HG02759 (cell line): Measurements from ENCODE around the gene GOLGA8S.
"Not testable (repeated sequence)": the region's sequence is repeated elsewhere in the genome, so short reads cannot be mapped to it uniquely, and the experiment has no call there.

Experiments
- ATAC-seq: cut with Tn5 transposase; IDR thresholded peaks from one replicate; pipeline ENCODE4 v1.9.1; 2021; ENCODE audit warnings: mild to moderate bottlenecking, moderate library complexity; ENCODE audit not compliant: unreplicated experiment

Gene GOLGA8S

DNA sequence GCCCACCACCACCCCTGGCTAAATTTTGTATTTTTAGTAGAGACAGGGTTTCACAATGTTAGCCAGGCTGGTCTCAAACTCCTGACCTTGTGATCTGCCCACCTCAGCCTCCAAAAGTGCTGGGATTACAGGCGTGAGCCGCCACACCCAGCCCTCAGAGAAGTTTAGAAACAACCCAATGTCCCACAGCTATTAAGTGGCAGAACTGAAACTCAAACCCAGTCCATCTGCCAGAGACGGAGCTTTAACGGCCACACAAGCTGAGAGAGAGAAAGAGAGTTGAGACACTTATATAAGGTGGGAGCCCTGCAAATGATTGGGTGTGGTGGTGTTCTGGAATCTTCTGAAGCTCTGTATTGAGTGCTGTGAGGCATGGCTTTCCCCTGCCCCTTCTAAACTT, 43.8 kb downstream of the GOLGA8S start:
- ATAC-seq, result not testable (repeated sequence)

DNA sequence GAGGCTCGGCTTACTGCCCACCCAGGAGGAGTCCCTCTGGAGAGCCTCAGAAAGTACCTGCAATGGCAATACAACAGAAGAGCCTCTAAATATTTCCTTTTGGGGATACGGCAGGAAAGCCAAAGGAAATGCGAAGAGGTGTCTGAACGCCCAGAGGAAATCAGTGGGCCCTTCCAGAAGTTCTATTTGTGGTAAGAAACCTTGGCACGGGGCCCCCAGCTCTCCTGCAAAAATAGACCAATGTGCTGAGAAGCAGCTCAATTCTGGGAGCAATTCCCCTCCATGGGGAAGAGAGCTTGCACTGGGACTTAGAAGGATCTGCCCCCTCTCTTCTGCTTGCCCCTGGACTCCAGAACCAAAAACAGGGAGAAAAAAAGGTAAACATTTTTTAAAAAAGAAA, 44.7 kb downstream of the GOLGA8S start:
- ATAC-seq, result not testable (repeated sequence)

DNA sequence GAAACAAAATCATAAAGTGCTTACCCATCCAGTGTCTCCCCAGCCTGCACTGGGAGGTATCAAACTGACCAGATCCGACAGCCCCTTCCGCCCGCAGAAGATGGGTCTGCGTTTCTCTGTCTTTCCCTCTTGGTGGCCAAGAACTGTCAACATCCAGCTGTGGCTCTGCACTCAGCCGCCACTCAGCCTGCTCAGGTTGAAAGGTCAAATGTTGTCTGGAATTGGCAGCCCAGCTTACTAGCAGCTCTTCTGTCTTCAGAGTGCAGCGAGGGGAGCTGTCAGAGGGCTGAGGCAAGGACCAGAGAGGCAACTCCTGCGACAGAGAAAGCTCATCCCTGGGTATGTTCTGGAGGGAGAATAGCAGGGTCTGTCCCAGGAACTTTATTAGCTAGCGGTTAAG, 47.1 kb downstream of the GOLGA8S start:
- no peak for ATAC-seq

DNA sequence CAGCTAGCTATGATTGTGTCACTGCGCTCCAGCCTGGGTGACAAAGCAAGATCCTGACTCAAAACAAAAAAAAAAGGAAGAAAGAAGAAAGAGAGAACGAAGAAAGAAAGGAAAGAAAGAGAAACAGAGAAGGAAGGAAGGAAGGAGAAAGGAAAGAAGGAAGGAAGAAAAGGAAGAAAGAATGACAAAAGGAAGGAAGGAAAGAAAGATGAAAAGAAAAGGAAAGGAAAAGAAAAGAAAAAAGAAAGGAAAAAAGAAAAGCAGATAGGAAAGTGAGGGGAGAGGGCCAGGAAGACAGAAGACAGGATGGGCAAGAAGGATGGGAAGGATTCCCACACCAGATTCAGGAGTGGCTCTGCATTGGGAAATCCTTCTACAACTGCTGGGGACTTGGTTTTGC, 47.6 kb downstream of the GOLGA8S start:
- no peak for ATAC-seq

DNA sequence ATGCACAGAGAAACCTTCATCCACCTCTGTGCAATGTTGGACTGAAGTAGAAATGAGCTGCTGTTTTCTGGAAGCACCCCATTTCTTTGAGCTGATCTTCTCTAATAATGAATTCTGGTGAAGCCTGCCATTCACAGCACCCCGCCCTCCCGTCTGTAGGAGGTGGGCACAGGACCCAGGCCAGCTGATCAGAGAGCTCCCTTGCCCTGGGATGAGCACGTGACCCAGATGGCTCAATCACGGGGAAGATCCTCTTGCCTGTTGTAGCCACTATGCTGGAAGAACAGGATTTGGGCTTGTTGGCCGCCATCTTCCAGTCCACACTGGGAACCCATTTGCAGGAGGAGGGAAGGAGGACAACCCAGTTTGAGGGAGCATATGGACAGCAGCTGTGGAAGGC, 48.0 kb downstream of the GOLGA8S start:
- no peak for ATAC-seq

DNA sequence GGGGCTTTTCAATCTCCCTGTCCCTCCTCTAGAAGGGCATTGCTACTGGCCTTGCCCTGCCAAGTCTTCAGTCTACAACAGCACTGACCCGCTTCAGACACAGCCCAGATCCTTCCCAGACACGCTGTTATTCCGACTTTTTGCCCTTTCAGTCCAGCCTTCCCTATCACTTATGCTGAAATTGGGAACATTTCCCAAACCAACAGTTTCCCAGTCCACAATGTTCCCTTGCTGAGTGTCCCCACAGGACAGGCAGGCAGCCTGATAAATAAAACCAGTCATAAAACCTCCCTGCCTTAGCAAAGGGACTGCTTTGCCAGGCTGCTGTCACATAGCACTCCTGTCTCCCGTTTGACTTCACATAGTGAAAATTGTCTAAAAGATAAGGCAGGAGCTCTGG, 49.0 kb downstream of the GOLGA8S start:
- ATAC-seq, result no peak

DNA sequence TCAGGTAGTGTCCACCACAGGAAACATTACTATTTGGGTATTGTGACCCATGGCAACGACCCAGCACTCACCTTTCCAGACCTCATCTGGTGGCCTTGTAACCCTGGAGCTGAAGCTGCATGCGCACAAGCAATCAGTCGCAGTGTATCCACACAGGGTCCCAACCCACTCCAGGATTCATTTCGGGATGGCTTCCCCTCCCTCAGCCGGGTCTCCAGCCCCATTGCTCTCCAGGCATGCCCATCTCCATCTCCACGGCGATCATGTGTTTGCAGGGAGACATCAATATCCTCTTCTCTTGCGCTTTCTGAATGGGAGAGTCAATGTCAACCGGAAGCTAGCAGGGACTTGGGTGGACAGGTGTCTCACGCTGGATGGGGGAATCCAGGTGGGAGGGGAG, 57.3 kb downstream of the GOLGA8S start:
- no peak for ATAC-seq

DNA sequence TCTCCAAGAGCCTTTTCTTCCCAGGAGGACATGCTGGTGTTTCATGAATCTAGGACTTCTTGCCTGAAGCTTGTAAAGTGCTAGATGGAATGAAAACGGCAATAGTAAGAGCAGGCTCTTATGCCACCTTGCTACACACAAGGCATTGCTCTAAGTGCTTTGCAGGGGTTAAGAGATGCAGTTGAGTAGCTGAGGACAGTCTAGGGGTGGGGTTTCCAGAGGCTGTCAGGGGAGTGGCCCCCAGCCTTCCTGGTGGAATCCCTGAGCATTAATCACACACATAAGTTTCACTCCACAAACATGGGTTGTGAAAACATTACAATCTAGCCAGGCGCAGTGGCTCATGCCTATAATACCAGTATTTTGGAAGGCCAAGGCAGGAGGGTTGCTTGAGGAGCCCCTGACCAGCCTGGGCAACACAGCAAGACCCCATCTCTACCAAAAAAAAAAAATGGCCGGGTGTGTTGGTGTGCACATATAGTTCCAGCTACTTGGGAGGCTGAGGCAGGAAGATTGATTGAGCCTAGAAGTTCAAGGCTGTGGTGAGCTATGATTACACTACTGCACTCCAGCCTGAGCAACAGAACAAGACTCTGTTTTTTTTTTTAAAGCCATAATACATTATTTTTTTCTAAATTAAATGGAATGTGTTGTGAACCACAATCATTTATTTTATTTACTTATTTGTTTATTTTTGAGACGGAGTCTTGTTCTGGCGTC, 58.5 kb downstream of the GOLGA8S start:
- not testable (repeated sequence) for ATAC-seq
